Hematopoietic multipotent progenitor cell treated with erythropoietin and hydrocortisone succinate and interleukin-3 and kit ligand, for 8 days (in vitro differentiated cells): ENCODE measurements around the gene RLN1.
"Not testable (repeated sequence)": the region's sequence is repeated elsewhere in the genome, so short reads cannot be mapped to it uniquely, and the experiment has no call there.

Experiments
- DNase-seq: peaks from one replicate; pipeline ENCODE4 v3.0.0-alpha.2; 2015

Gene RLN1

DNA sequence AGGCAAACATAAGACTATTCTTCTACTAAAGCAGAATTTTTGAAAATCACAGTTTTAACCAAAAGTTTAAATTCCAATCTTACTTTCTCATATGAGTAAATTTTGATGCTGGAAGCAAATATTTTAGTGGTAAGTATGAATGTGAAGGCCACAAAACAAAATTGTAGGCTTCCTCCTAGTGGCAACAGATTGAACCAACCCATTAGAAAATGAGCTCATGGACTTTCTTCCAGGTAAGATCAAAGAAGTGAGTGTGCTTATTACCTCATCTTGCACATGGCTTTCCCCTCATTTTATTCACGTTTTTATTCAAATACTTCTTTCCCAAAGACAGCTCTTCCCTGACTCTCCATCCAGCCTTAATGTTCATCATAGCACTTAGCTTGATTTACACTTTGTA, 18.6 kb downstream of the RLN1 start:
- no peak for DNase-seq

GRCh38 chr9:5316406-5316805, 23.3 kb downstream of the RLN1 start:
- not testable (repeated sequence) for DNase-seq

- DNase-seq = no peak
Observed at GRCh38 chr9:5315187-5315923, 24.3 kb downstream of the RLN1 start.

DNA sequence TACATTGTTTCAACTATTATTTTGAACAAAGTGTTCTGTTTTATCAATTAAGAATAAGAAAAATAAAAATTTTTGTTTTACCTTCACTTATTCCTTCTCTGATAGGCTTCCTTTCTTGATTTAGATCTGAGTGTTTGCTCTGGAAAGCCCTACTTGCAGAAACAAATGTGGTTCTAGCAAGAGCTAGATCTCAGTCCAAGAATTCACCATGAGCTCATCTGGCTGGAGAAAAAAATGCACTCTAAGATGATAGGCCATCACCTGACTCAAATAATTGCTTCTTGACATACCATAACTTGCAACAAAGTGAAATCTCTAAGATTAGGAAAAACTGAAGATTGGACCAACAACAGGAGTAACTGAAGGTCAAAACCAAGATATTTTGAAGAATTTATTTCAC, 28.8 kb downstream of the RLN1 start:
- DNase-seq = no peak

- DNase-seq = no peak
Observed at GRCh38 chr9:5305741-5306140, 33.9 kb downstream of the RLN1 start.

DNA sequence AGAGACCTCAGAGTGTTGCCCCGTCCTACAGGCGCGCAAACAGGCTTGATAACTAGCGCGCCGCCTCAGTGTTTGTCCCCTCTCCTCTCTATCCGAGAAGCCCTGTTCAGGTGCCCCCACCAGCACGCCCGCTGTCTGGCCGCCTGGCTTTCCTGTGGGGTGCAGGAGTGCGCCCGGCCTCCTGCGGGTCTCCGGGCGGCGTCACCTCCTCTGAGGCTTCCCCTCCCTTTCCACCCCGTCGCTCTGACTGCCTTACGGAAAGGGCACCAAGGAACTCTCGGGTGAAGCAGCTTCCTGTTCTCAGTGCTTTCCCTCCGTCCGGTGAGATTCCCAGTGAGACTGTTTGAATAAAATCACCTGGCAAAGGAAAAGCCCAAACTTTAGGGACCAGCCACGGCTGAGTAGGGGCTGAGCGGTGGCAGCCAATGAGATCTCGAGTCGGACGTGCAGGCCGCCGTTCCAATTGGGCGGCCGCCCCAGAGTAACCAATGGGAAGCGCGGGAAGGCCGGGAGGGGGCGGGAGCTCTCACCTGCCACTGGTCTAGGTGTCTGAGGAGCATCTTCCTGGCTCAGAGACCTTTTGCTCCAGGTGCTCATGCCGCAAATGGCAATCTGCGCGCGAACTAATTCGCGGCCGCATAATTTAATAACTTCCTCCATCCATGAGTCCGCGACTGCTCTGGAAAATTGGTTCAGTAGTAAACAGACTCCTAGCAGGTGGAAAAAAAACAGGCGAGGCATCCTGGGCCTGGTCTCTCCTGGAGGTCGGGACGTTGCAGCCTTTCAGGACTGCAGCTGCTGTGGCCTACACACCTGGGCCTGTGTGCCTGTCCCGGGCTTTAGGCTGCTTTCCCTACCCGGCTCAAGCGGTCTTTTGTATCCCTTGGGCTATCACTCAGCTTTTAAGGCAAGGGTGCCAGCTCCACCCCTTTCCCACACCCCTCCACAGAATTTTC, 35.6 kb downstream of the RLN1 start, which contains the start of gene RLN2:
TSS of gene RLN2 (minus strand) at position 877 of the 956 bp plus-strand sequence. CDS start at position 741, 136 bp downstream.
- peak; percentile 16 for DNase-seq

GRCh38 chr9:5301544-5301943, 38.1 kb downstream of the RLN1 start:
- DNase-seq = no peak

DNA sequence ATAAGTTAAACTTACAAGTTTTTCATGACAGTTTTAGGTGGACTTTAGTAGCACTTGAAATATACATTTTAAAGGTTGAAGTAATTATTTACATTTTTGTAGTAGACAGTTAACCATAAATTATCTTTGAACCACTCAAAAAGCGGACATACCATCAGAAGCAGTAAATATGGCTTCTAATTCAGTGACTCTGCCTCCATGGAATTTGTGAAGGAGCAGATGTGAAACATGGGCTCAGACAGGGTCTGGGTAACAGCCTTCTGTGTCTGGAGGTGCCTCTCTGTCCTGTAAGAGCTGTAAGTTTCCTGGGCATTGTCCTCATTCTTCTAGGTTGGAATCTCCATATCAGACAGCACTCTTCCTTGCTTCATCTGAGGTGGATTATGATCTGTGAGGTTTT, 47.5 kb downstream of the RLN1 start:
- no peak for DNase-seq

- DNase-seq = no peak
Observed at GRCh38 chr9:5288591-5288990, 51.1 kb downstream of the RLN1 start.

- no peak for DNase-seq
Observed at GRCh38 chr9:5286262-5286661, 53.4 kb downstream of the RLN1 start.
